ENCODE results near the gene NRP1. TPM values are rescaled to one million over a fixed set of nuclear protein-coding genes. Genes with fewer than 3 reads are reported as not detected.

Gene NRP1
- total and polyA plus RNA-seq, 9 donors = 39.6 to 134 (median 67.2) TPM

DNA sequence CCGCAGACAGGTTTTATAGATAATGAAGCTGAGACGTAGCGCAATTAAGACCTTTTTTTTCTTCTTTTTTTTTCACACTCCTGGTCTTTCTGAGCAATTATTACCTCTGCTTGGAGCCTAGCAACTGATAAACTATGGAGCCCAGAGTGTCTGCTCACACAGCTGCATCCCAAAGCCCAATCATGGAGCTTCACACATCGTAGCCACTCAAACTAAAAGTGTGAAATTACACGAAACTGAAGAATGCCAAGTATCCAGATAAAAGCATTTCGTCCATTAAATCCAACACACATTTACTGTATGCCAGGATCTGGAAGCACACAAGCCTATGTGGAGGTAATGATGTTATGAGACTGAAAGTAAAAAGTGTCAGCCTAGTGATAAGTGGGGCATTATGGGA is 97.6 kb downstream of the NRP1 start:
- H3K9me3 ChIP-seq = no peaks in the 10 kb centered on the region
- H3K27me3 ChIP-seq = no peaks in the 10 kb centered on the region
- H3K4me3 ChIP-seq = no peak overlapping the region
- no peak for DNase-seq
- no peaks in the 10 kb centered on the region for H3K36me3 ChIP-seq
- TF ChIP-seq POLR2A (IDR thresholded peaks at IDR 0.05) (no peak), EP300 (IDR thresholded peaks at IDR 0.05) (no peak)
- TF ChIP-seq, protein P1, sequence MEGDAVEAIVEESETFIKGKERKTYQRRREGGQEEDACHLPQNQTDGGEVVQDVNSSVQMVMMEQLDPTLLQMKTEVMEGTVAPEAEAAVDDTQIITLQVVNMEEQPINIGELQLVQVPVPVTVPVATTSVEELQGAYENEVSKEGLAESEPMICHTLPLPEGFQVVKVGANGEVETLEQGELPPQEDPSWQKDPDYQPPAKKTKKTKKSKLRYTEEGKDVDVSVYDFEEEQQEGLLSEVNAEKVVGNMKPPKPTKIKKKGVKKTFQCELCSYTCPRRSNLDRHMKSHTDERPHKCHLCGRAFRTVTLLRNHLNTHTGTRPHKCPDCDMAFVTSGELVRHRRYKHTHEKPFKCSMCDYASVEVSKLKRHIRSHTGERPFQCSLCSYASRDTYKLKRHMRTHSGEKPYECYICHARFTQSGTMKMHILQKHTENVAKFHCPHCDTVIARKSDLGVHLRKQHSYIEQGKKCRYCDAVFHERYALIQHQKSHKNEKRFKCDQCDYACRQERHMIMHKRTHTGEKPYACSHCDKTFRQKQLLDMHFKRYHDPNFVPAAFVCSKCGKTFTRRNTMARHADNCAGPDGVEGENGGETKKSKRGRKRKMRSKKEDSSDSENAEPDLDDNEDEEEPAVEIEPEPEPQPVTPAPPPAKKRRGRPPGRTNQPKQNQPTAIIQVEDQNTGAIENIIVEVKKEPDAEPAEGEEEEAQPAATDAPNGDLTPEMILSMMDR (IDR thresholded peaks at IDR 0.05) = no peak
- intact Hi-C loops (cut with DNase I) = no loop called here
- H3K4me1 ChIP-seq (ENCODE audit: insufficient read depth) = peaks cover 23% of the 10 kb centered on the region
- no peak overlapping the region for H3K27ac ChIP-seq
- 83 to 92% (median 85%) methylated on average over 6 of the region's 6 CpGs for WGBS, 3 donors

DNA sequence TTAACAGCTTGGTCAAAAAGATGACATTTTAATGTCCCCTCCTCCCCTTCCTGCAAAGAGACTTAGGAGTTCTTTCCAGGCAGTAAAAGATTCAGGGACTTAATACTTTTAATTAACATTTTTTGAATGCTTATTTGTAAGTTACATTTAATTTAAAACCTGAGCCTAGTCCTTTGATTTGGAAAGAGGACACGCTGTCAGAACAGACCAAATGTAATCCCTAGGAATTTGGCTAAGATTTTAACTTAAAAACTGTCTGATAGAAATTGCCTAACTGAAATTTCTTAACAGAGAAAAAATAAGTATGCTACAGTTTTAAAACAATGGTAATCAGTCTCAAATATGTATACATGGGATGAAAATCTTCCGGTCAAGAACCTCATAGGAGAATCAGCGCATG is 98.5 kb downstream of the NRP1 start:
- intact Hi-C loops (cut with DNase I) = no loop called here
- H3K27me3 ChIP-seq = no peaks in the 10 kb centered on the region
- no peak overlapping the region for H3K4me3 ChIP-seq
- TF ChIP-seq, protein P1 (IDR thresholded peaks at IDR 0.05) = no peak
- TF ChIP-seq EP300 (IDR thresholded peaks at IDR 0.05) (no peak), POLR2A (IDR thresholded peaks at IDR 0.05) (no peak)
- WGBS, 3 donors = 46 to 52% (median 47%) methylated on average over 3 of the region's 3 CpGs
- H3K36me3 ChIP-seq = no peaks in the 10 kb centered on the region
- no peak for DNase-seq
- no peaks in the 10 kb centered on the region for H3K9me3 ChIP-seq
- H3K27ac ChIP-seq = peak overlapping the region in 1 of 2 donors; percentile 41
- H3K4me1 ChIP-seq (ENCODE audit: insufficient read depth) = peaks cover 19% of the 10 kb centered on the region

DNA sequence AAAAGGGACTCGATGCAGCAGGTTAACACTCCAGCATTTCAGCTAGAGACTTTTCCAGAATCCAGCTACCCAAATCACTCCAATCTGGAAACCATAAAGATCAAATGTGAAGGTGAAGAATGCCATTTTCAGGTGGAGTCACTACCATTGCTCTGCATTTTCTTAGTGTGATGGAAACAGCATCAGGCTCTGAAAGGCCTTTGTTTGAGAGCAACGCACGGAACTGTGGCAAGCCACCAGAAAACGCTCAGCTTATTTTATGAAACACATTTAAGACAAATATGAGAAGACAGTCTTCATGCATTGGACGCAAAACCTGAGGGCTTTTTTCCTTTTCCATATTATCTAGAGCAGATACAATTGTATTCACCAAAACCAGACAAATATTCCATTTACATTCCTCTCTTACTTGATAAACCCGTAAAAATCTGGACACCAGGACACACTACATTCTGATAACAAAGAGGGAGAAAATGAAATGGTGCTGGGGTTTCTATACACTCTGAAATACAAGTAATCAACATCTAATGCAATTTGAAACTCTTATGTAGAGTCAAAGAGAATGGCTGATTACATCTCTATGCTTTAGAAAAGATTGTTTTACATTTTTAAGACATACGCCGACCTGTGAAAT is 99.1 kb downstream of the NRP1 start:
- peaks cover 19% of the 10 kb centered on the region for H3K4me1 ChIP-seq (ENCODE audit: insufficient read depth)
- TF ChIP-seq, protein P1 (IDR thresholded peaks at IDR 0.05) = no peak
- no peak for TF ChIP-seq POLR2A (IDR thresholded peaks at IDR 0.05)
- no peak for TF ChIP-seq EP300 (IDR thresholded peaks at IDR 0.05)
- no peak for DNase-seq
- intact Hi-C loops (cut with DNase I) = no loop called here
- H3K4me3 ChIP-seq = no peak overlapping the region
- H3K27ac ChIP-seq = peak overlapping the region in 1 of 2 donors; percentile 41
- WGBS, 3 donors = 17 to 28% (median 20%) methylated on average over 8 of the region's 8 CpGs
- no peaks in the 10 kb centered on the region for H3K36me3 ChIP-seq
- H3K9me3 ChIP-seq = no peaks in the 10 kb centered on the region
- H3K27me3 ChIP-seq = no peaks in the 10 kb centered on the region

DNA sequence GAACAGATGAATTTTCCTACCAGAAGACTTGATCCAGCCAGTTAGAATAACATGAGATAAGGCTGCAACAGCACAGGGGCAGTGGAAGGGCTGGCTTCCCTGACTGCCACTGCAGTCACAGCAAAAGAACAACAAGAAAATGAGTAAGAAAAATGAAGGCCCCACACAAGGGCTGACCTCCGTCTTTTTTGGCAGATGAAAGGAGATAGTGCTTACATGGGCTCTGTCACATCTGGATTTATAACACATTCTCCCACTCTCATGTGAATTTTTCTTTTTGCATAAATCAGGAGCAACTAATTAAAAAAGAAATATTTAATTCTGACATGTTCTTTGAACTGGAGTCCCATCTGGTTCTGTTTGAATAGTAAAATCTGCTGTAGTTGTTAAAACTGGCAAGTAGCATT is 99.6 kb downstream of the NRP1 start:
- Histone ChIP-seq H3K27ac (peak overlapping the region in 1 of 2 donors; percentile 1), H3K4me1 (ENCODE audit: insufficient read depth) (peaks cover 19% of the 10 kb centered on the region)

More for the DNA sequence above, 99.6 kb downstream of the NRP1 start:
- TF ChIP-seq EP300 (IDR thresholded peaks at IDR 0.05) (no peak), POLR2A (IDR thresholded peaks at IDR 0.05) (no peak)
- TF ChIP-seq, protein P1 (IDR thresholded peaks at IDR 0.05) = no peak
- H3K36me3 ChIP-seq = no peaks in the 10 kb centered on the region
- 2 to 14% (median 9%) methylated on average over 1 of the region's 1 CpG for WGBS, 3 donors
- intact Hi-C loops (cut with DNase I) = no loop called here
- no peaks in the 10 kb centered on the region for H3K27me3 ChIP-seq
- H3K4me3 ChIP-seq = no peak overlapping the region
- H3K9me3 ChIP-seq = no peaks in the 10 kb centered on the region
- DNase-seq = peak in 2 of 5 donors; percentile 20 to 47
